Raji (cell line): ENCODE data around the gene FOXD3.

Experiments used
- POLR2A ChIP-seq: IDR thresholded peaks from 2 replicates; pipeline ENCODE4 v1.6.1; 2011; ENCODE audit warnings: low read depth, low read length, control low read depth; ENCODE audit not compliant: insufficient read depth

Gene FOXD3

GRCh38 chr1:63327417-63328054, 5.2 kb downstream of the FOXD3 start:
- no peak for TF ChIP-seq POLR2A

- no peak for TF ChIP-seq POLR2A
These were observed 5.8 kb downstream of the FOXD3 start for GRCh38 chr1:63328122-63328521.

- no peak for TF ChIP-seq POLR2A
These were observed 6.4 kb downstream of the FOXD3 start for GRCh38 chr1:63328781-63329180.

GRCh38 chr1:63329621-63330330, 7.4 kb downstream of the FOXD3 start:
- TF ChIP-seq POLR2A, result no peak

- no peak for TF ChIP-seq POLR2A
These were observed 8.1 kb downstream of the FOXD3 start for GRCh38 chr1:63330331-63330916.

GRCh38 chr1:63342402-63342801, 20.0 kb downstream of the FOXD3 start:
- no peak for TF ChIP-seq POLR2A

- no peak for TF ChIP-seq POLR2A
These were observed 21.6 kb downstream of the FOXD3 start for GRCh38 chr1:63343922-63344321.

GRCh38 chr1:63350320-63350719, 28.0 kb downstream of the FOXD3 start:
- no peak for TF ChIP-seq POLR2A

GRCh38 chr1:63352736-63353135, 30.4 kb downstream of the FOXD3 start:
- no peak for TF ChIP-seq POLR2A

- TF ChIP-seq POLR2A, result no peak
These were observed 37.2 kb downstream of the FOXD3 start for GRCh38 chr1:63359561-63359960.

- no peak for TF ChIP-seq POLR2A
These were observed 39.7 kb downstream of the FOXD3 start for GRCh38 chr1:63362073-63362472.

GRCh38 chr1:63362578-63362977, 40.2 kb downstream of the FOXD3 start:
- TF ChIP-seq POLR2A, result no peak

GRCh38 chr1:63363014-63363413, 40.6 kb downstream of the FOXD3 start:
- no peak for TF ChIP-seq POLR2A

- TF ChIP-seq POLR2A, result no peak
These were observed 44.5 kb downstream of the FOXD3 start for GRCh38 chr1:63366908-63367214.

GRCh38 chr1:63367215-63368103, 45.1 kb downstream of the FOXD3 start, which contains the start of gene ALG6:
ALG6 (plus strand) TSS chr1:63367627; CDS start chr1:63370978, 3,351 bp downstream.
- TF ChIP-seq POLR2A, result peak; percentile 94
